HFF-Myc (cell line): Measurements from ENCODE around the gene SIGLEC6.
A peak's percentile ranks its signal among the peaks of the same experiment; 100 is the strongest.

Experiments used
- DNase-seq: peaks from one replicate; pipeline ENCODE4 v3.0.0-alpha.2; 2011; ENCODE audit warnings: low read depth; ENCODE audit errors: extremely low read depth
- H3K4me3 ChIP-seq: replicated peaks from 2 replicates; pipeline ENCODE4 v1.5.1; 2011; ENCODE audit warnings: low read depth, mild to moderate bottlenecking, control low read depth, low read length
- CTCF ChIP-seq: IDR thresholded peaks from 2 replicates; pipeline ENCODE4 v1.5.1; 2012; ENCODE audit warnings: mild to moderate bottlenecking, low read depth, low read length, control low read depth; ENCODE audit errors: missing control alignments

SIGLEC6 gene

GRCh38 chr19:51570962-51571575 lies 39.6 kb upstream of the SIGLEC6 start, which contains the start of gene ZNF175:
Gene ZNF175, plus strand, starts transcription at chr19:51571283. Its CDS starts 2,047 bp downstream, at chr19:51573330.
- peak within 1 kb of the TSS; percentile 67 for H3K4me3 ChIP-seq
- no peak for TF ChIP-seq CTCF
- DNase-seq = peak; percentile 96

- TF ChIP-seq CTCF = no peak
- H3K4me3 ChIP-seq = no peak overlapping the region
- DNase-seq = no peak
These were observed 37.0 kb upstream of the SIGLEC6 start for GRCh38 chr19:51568456-51568855.

- no peak overlapping the region for H3K4me3 ChIP-seq
- no peak for TF ChIP-seq CTCF
- DNase-seq = no peak
These were observed 36.1 kb upstream of the SIGLEC6 start for GRCh38 chr19:51567583-51567982.

- no peak for TF ChIP-seq CTCF
- no peak overlapping the region for H3K4me3 ChIP-seq
- no peak for DNase-seq
These were observed 35.1 kb upstream of the SIGLEC6 start for GRCh38 chr19:51566489-51567100.

- no peak for TF ChIP-seq CTCF
- no peak for DNase-seq
- no peak overlapping the region for H3K4me3 ChIP-seq
These were observed 34.1 kb upstream of the SIGLEC6 start for GRCh38 chr19:51565583-51565982.

- no peak overlapping the region for H3K4me3 ChIP-seq
- TF ChIP-seq CTCF = no peak
- no peak for DNase-seq
These were observed 33.3 kb upstream of the SIGLEC6 start for GRCh38 chr19:51564791-51565190.
